Stimulated activated CD4-positive, alpha-beta T cell treated with anti-CD3 and anti-CD28 coated beads, TNF-alpha, amount 100 ng/mL, for 1 hour (primary cell): Measurements from ENCODE around the gene FAM171A1.
"Not testable (repeated sequence)": the region's sequence is repeated elsewhere in the genome, so short reads cannot be mapped to it uniquely, and the experiment has no call there.

Experiments
- DNase-seq, 3 donors: peaks; one replicate each; pipeline ENCODE4 v3.0.0-alpha.2; 2020; ENCODE audit warnings: low read depth in 3 of 3, low spot score in 1 of 3

Gene FAM171A1

GRCh38 chr10:15320522-15321203 is 50.4 kb downstream of the FAM171A1 start:
- DNase-seq, result no peak

DNA sequence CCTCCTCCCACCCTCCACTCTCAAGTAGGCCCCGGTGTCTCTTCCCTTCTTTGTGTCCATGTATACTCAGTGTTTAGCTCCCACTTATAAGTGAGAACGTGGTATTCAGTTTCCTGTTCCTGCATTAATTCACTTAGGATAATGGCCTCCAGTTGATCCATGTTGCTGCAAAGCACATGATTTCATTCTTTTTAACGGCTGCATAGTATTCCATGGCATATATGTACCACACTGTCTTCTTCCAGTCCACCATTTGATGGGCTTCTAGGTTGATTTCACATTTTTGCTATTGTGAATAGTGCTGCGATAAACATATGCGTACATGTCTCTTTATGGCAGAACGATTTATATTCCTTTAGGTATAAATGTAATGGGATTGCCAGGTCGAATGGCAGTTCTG is 51.0 kb downstream of the FAM171A1 start:
- DNase-seq, result no peak

- no peak for DNase-seq
Measured at GRCh38 chr10:15316871-15317464, 54.1 kb downstream of the FAM171A1 start.

- DNase-seq, result no peak
Measured at GRCh38 chr10:15316145-15316544, 54.9 kb downstream of the FAM171A1 start.

DNA sequence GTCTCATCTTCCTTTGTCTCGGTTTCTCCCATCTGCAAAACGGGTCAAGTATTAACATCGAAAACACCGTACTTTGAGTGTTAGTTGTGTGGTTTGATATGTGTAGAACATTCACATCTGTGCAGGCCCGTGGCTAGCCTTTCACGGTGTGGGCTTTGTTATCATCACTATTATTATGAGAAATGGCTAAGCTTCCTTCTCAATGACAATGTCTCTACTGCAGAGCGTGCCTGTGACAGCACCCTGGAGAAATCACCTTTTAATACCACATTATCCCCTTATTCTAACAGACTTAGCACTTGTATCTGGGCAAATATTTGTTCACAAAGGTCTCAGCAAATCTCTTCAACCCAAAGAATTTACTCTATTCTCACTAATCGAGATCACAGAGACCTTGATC is 55.8 kb downstream of the FAM171A1 start:
- no peak for DNase-seq

GRCh38 chr10:15314482-15315045 is 56.5 kb downstream of the FAM171A1 start:
- DNase-seq, result no peak

DNA sequence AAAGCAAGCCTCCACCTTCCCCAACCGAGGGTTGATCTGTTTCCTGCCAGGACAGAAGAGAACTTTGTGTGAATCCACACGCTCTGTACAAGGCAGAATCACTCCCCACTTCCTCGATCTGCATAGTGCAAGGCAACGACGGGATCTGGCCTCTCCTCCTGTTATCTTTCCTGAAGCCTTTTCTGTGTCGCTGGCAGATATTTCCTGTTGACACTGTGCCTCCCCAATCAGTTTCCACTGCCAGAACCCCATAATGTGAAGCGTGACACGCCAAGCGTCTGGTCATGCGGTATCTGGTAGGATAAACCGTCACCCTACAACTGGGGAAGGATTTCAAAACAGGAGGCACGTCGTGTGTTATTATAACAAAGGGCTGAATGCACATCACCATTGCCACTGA is 57.2 kb downstream of the FAM171A1 start:
- DNase-seq, result no peak

GRCh38 chr10:15313047-15313446 is 58.0 kb downstream of the FAM171A1 start:
- DNase-seq, result no peak

- DNase-seq, result no peak
Measured at GRCh38 chr10:15311569-15312280, 59.4 kb downstream of the FAM171A1 start.

DNA sequence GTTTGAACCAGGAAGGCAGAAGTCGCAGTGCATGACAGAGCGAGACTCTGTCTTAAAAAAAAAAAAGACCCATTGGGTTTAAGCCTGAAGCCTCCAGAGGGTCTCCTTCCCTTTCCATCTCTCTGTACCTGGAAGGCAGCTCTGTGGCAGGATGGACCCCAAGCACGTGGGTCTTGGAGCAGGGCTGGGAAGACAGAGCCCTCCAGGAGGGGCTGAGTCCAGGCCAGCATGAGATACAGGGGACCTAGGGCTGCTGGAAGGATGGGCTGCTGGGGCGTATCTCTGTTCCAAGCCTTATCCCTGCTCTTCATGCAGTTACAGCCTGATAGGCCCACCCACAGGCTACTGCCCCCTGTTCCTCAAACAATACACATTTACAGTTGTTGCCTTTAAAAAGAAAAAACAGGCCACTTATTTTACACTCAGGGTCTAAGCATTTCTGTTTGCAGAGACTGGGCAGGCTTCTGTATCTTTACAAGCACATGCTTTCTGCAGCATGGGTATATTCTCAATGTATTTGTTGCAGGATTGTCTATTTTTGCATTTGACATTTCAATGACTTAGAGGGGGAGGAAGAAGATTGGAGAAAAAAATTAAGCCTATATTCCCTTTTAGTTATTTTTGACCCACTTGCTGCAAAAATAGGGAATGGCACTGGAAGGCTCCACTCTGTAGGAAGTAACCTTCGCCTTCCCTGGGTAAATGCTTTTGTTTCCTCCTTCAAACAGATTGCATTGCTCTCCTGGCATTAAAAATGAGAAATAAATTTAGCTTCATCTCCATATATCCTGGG is 60.1 kb downstream of the FAM171A1 start:
- no peak for DNase-seq

DNA sequence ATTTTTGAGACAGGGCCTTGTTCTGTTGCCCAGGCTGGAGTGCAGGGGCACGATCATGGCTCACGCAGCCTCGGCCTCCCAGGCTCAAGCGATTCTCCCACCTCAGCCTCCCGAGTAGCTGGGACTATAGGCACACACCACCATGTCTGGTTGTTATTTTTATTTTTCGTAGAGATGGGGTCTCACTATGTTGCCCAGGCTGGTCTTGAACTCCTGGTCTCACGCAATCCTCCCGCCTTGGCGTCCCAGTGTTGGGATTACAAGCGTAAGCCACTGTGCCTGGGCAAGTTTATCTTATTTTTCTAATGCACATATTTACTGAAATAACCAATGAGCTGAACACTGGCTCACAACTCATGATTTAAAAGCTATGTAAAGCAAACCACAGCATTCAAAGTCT is 61.9 kb downstream of the FAM171A1 start:
- DNase-seq, result no peak

- DNase-seq, result no peak
Measured at GRCh38 chr10:15306735-15307280, 64.3 kb downstream of the FAM171A1 start.

GRCh38 chr10:15305634-15306033 is 65.5 kb downstream of the FAM171A1 start:
- DNase-seq, result no peak

GRCh38 chr10:15305161-15305560 is 65.9 kb downstream of the FAM171A1 start:
- no peak for DNase-seq

DNA sequence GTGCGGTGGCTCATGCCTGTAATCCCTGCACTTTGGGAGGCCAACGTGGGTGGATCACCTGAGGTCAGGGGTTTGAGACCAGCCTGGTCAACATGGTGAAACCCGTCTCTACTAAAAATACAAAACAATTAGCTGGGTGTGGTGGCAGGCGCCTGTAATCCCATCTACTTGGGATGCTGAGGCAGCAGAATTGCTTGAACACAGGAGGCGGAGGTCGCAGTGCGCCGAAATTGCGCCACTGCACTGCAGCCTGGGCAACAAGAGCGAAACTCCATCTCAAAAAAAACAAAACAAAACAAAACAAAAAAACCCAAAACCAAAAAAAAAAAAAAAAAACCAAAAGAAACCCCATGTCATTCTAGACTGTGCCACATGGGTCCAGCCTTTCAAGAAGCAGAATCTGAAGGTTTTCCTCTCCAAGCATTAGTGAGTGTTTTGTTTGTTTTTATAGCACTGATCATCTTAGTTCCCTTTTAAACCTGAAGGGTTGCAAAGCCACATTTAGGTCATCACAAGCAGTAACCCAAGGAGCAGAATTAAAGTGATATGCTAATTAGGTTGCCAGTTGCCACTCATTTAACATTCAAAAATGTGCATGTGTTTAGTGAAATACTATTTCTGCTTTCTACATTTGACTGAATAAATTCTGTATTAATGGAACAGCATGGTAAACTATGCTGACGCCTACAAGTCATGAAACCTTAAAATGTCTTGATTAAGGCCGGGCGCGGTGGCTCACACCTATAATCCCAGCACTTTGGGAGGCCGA is 68.7 kb downstream of the FAM171A1 start:
- DNase-seq, result not testable (repeated sequence)

DNA sequence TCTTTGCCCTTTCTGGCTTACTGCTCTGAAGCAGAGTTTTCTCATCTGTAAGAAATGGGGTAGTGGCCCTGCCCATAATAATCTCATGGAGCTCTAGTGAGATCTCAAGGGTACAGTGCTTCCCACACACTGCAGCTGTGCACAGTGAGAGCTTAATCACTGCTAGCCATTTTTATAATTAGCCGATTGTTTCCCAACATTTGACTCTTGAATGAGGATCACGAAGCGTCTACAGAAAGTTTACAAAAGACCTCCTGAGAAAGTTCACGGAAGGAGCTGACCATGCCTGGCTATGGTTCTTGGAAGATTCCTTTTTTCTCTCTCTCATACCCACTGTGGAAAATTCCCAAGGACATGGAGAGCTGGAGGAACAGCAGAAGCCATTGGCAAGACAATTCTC is 70.4 kb downstream of the FAM171A1 start:
- no peak for DNase-seq

- no peak for DNase-seq
Measured at GRCh38 chr10:15300145-15300544, 70.9 kb downstream of the FAM171A1 start.

DNA sequence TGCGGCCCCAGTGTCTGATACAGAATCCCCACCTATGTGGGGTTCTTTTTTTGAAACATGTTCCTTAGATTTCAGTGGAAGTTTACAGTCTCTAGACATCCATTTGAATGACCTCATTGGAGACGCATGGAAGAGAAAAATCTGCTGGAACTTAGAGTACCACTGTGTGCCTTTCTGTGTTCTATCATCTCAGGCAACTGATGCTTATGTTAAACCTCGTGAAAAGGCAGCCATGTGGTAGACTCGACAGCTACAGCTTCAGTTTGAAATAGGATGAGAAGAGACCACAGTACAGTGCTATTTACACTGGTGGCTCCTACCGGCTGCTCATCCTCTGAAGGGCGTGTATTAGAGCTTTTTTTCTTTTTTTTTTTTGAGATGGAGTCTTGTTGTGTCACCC is 74.4 kb downstream of the FAM171A1 start:
- no peak for DNase-seq

GRCh38 chr10:15295537-15296325 is 75.4 kb downstream of the FAM171A1 start:
- DNase-seq, result no peak
